Endothelial cell of umbilical vein (primary cell): ENCODE results near the gene GRIN3A. TPM values are rescaled to one million over a fixed set of nuclear protein-coding genes. Genes with fewer than 3 reads are reported as not detected.

Source experiments
- BruUV-seq: library from RNA; stranded (reverse); fragments of 400-500 nt; replicated peaks from 2 replicates; lab custom pipeline; 2021; lab: Mats Ljungman, UMichigan
- CTCF ChIA-PET: fragments of 300-600, 350-600 bp; sonication (Branson Sonifier 250); formaldehyde crosslinking; loops from one replicate; lab custom pipeline; 2021; ENCODE audit warnings: antibody characterized with exemption, inconsistent platforms; lab: Charles Lee
- POLR2A ChIA-PET: fragments of 300-600, 350-600 bp; sonication (Branson Sonifier 250); formaldehyde crosslinking; loops from one replicate; lab custom pipeline; 2021; ENCODE audit warnings: antibody characterized with exemption, inconsistent platforms; lab: Charles Lee
- DNase-seq: peaks from one replicate; pipeline ENCODE4 v3.0.0-alpha.2; 2011; ENCODE audit warnings: low read depth, low spot score
- FAIRE-seq: peaks from 2 replicates; lab custom pipeline; 2011; peaks lifted over from hg19 to GRCh38; lab: Jason Lieb, UNC
- H2AFZ ChIP-seq: 2 replicates; pipeline ENCODE4 v1.6.0; 2012; ENCODE audit warnings: low read depth, low read length, control low read depth, inconsistent platforms
- H3K27ac ChIP-seq: 2 replicates; pipeline ENCODE4 v1.5.1; 2011; ENCODE audit warnings: low read depth, mild to moderate bottlenecking, control low read depth, low read length, moderate library complexity; ENCODE audit not compliant: insufficient read depth
- H3K27me3 ChIP-seq, 2 experiments: 2 replicates each; pipeline versions ENCODE4 v1.6.0 to v1.6.1; 2011; ENCODE audit warnings: low read length in 2 of 2, mixed read lengths in 1 of 2; ENCODE audit not compliant: control insufficient read depth in 2 of 2, insufficient read depth in 2 of 2
- H3K36me3 ChIP-seq, 2 experiments: 2 replicates in 1 of 2; 3 replicates in 1 of 2; pipeline ENCODE4 v1.5.1; 2011; ENCODE audit warnings: low read length in 2 of 2, mild to moderate bottlenecking in 1 of 2, moderate library complexity in 1 of 2; ENCODE audit not compliant: control insufficient read depth in 2 of 2, insufficient read depth in 2 of 2; ENCODE audit errors: extremely low read depth in 1 of 2
- H3K4me1 ChIP-seq: 3 replicates; pipeline ENCODE4 v1.5.1; 2011; ENCODE audit warnings: mild to moderate bottlenecking, low read length; ENCODE audit not compliant: control insufficient read depth, insufficient read depth; ENCODE audit errors: extremely low read depth
- H3K4me2 ChIP-seq: 2 replicates; pipeline ENCODE4 v1.6.1; 2011; ENCODE audit warnings: low read length, control low read depth, mixed read lengths; ENCODE audit not compliant: insufficient read depth
- H3K4me3 ChIP-seq, 3 experiments: fragments of 200-600 bp in 1 of 3; sonication (generic), shearing (Covaris generic) in 1 of 3; replicated peaks in 1 of 3; 2 replicates each; pipeline ENCODE4 v1.5.1; 2011 to 2016; ENCODE audit warnings: control low read depth in 3 of 3, low read length in 3 of 3, mild to moderate bottlenecking in 2 of 3, inconsistent platforms in 1 of 3, low read depth in 1 of 3, moderate library complexity in 1 of 3; ENCODE audit not compliant: insufficient read depth in 1 of 3
- H3K79me2 ChIP-seq: 2 replicates; pipeline ENCODE4 v1.6.0; 2012; ENCODE audit warnings: low read length, inconsistent platforms; ENCODE audit not compliant: control insufficient read depth, insufficient read depth
- H3K9ac ChIP-seq: replicated peaks from 2 replicates; pipeline ENCODE3; 2011; ENCODE audit warnings: low read length, control low read depth; ENCODE audit not compliant: insufficient read depth; ENCODE audit errors: extremely low read depth
- H3K9me1 ChIP-seq: replicated peaks from 3 replicates; pipeline ENCODE4 v1.6.0; 2011; ENCODE audit warnings: mild to moderate bottlenecking, low read length; ENCODE audit not compliant: control insufficient read depth, insufficient read depth; ENCODE audit errors: extremely low read depth
- H3K9me3 ChIP-seq: replicated peaks from 2 replicates; pipeline ENCODE4 v1.5.1; 2012; ENCODE audit warnings: low read length, inconsistent platforms; ENCODE audit not compliant: control insufficient read depth, insufficient read depth
- H4K20me1 ChIP-seq: replicated peaks from 2 replicates; pipeline ENCODE3; 2011; ENCODE audit warnings: mild to moderate bottlenecking, low read length; ENCODE audit not compliant: control insufficient read depth, insufficient read depth; ENCODE audit errors: extremely low read depth
- CTCF ChIP-seq, 2 donors: IDR thresholded peaks; 1 replicate in 1 of 2; 2 replicates in 1 of 2; pipeline ENCODE4 v1.5.1; 2011; ENCODE audit warnings: low read length in 2 of 2, mild to moderate bottlenecking in 2 of 2, moderate library complexity in 2 of 2, control low read depth in 1 of 2, inconsistent platforms in 1 of 2, low read depth in 1 of 2; ENCODE audit not compliant: insufficient read depth in 1 of 2; ENCODE audit errors: extremely low read depth in 1 of 2
- EZH2 ChIP-seq: IDR thresholded peaks from 2 replicates; pipeline ENCODE4 v1.6.1; 2012; ENCODE audit warnings: borderline replicate concordance, low read depth, mild to moderate bottlenecking, moderate library complexity, low read length, inconsistent platforms; ENCODE audit not compliant: severe bottlenecking
- FOS ChIP-seq: IDR thresholded peaks from 2 replicates; pipeline ENCODE4 v1.6.1; 2011; ENCODE audit warnings: mild to moderate bottlenecking, low read length, moderate library complexity, borderline replicate concordance; ENCODE audit not compliant: insufficient read depth
- GATA2 ChIP-seq: IDR thresholded peaks from 2 replicates; pipeline ENCODE4 v1.7.0; 2011; ENCODE audit warnings: low read depth, mild to moderate bottlenecking, moderate library complexity, mixed read lengths, low read length; ENCODE audit not compliant: insufficient read length, insufficient read depth
- JUN ChIP-seq: IDR thresholded peaks from 2 replicates; pipeline ENCODE4 v1.6.1; 2011; ENCODE audit warnings: borderline replicate concordance, low read depth; ENCODE audit not compliant: insufficient read length, insufficient read depth
- MAX ChIP-seq: IDR thresholded peaks from 2 replicates; pipeline ENCODE4 v1.6.1; 2011; ENCODE audit not compliant: insufficient read depth, insufficient read length
- MYC ChIP-seq: IDR thresholded peaks from one replicate; pipeline ENCODE4 v1.6.1; 2011; ENCODE audit warnings: mild to moderate bottlenecking, low read depth, low read length
- POLR2A ChIP-seq: IDR thresholded peaks from 2 replicates; pipeline ENCODE4 v1.6.1; 2012; ENCODE audit warnings: low read depth, mild to moderate bottlenecking, control low read depth, low read length
- POLR2AphosphoS5 ChIP-seq: IDR thresholded peaks from 2 replicates; pipeline ENCODE4 v1.6.1; 2012; ENCODE audit warnings: low read depth, mild to moderate bottlenecking, control low read depth, low read length, moderate library complexity; ENCODE audit not compliant: insufficient read depth
- dilution Hi-C: fragments of 300-500 bp; cut with MboI; formaldehyde crosslinking; loops from one replicate; pipeline ENCODE4 v1.15.0; 2019; ENCODE audit warnings: low sequenced_read_pairs; ENCODE audit not compliant: extremely low pct_ligation_motif_present
- intact Hi-C: fragments of 100-400 bp; cut with micrococcal nuclease; formaldehyde crosslinking; loops from one replicate; pipeline ENCODE4 v1.10.0; 2022
- polyA plus RNA-seq, 4 experiments: library from polyadenylated mRNA; depleted of rRNA in 3 of 4; stranded (reverse) in 3 of 4; unstranded in 1 of 4; fragments of >200 nt; gene quantifications; 2 replicates each; pipeline versions ENCODE4 v1.2.1 to v1.2.3, GENCODE V29; 2011 to 2012; ENCODE audit warnings: missing spikeins in 1 of 4
- total RNA-seq: library from RNA; stranded (reverse); gene quantifications from 2 replicates; pipeline ENCODE4 v1.2.3, GENCODE V29; 2021

Gene GRIN3A
- total and polyA plus RNA-seq, 2 donors (not counting 3 experiments of a cell fraction or from before 2014, with no cell fraction given), result not detected

GRCh38 chr9:101540069-101540468, 198.4 kb downstream of the GRIN3A start:
- H3K79me2 ChIP-seq, result no peaks in the 10 kb centered on the region
- H3K36me3 ChIP-seq, result peaks cover 0 to 6% of the 10 kb centered on the region in 2 experiments
- DNase-seq (no peak), FAIRE-seq (no peak)
- no peaks in the 10 kb centered on the region for H3K4me1 ChIP-seq
- H3K4me3 ChIP-seq, result no peak overlapping the region
- H3K9me3 ChIP-seq, result no peaks in the 10 kb centered on the region
- no peaks in the 10 kb centered on the region for H3K27me3 ChIP-seq
- no peak overlapping the region for H3K27ac ChIP-seq
- H3K9me1 ChIP-seq, result no peaks in the 10 kb centered on the region
- ChIA-PET POLR2A (no interaction called here), CTCF (interaction anchor here (1.4 to 1.5 kb wide), 3 partner anchors 10 to 81 kb away, joined by 3 to 5 read pairs (median 4); no protein-coding TSS in a partner anchor)
- H2AFZ ChIP-seq, result no peak overlapping the region
- H4K20me1 ChIP-seq, result no peaks in the 10 kb centered on the region
- intact Hi-C loops (no loop called here), dilution Hi-C loops (no loop called here)
- no peak overlapping the region for H3K4me2 ChIP-seq
- TF ChIP-seq JUN (no peak), POLR2AphosphoS5 (no peak), POLR2A (no peak), MYC (no peak)
- H3K9ac ChIP-seq, result no peak overlapping the region
- BruUV-seq, result no TSS peak

DNA sequence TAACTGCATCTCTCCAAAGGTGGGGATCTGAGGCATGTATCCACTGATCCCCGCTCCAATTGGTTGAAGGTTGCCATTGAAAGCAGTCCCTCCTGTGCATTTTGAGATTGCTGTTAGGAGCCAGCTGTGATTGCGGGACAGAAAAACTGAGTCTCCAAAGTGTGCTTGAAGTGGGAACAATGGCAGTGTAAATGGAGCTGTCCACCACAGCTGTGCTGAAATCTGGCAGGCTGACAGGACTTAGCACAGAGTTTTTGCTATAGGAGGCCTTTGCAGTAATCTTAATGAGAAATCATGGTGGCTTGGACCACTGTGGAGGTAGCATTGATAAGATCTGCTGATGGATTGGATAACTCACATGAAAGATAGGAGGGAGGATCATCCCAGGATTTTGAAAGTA, 201.5 kb downstream of the GRIN3A start:
- H4K20me1 ChIP-seq, result no peaks in the 10 kb centered on the region
- no TSS peak for BruUV-seq
- H3K27ac ChIP-seq, result no peak overlapping the region
- H3K9ac ChIP-seq, result no peak overlapping the region
- dilution Hi-C loops, result no loop called here
- peaks cover 0 to 6% of the 10 kb centered on the region in 2 experiments for H3K36me3 ChIP-seq
- peaks cover 8% of the 10 kb centered on the region for H3K4me1 ChIP-seq
- DNase-seq, result peak; percentile 37
- no peaks in the 10 kb centered on the region for H3K27me3 ChIP-seq
- H3K4me3 ChIP-seq, result no peak overlapping the region
- ChIA-PET CTCF (interaction anchor here (0.7 to 1.9 kb wide), 3 partner anchors 59 to 89 kb away, joined by 3 to 7 read pairs (median 3); no protein-coding TSS in a partner anchor), POLR2A (no interaction called here)
- H3K9me3 ChIP-seq, result no peaks in the 10 kb centered on the region
- H2AFZ ChIP-seq, result no peak overlapping the region
- intact Hi-C loops, result no loop called here
- FAIRE-seq, result peak; percentile 71
- no peak overlapping the region for H3K4me2 ChIP-seq
- TF ChIP-seq FOS (no peak), MAX (no peak), JUN (no peak), GATA2 (no peak), CTCF (IDR thresholded peaks at IDR 0.05; ENCODE audit: extremely low read depth in 1 of 2, insufficient read depth in 1 of 2, low read depth in 1 of 2, low read length in 2 of 2) (no peak), MYC (no peak), POLR2A (no peak), EZH2 (no peak), POLR2AphosphoS5 (no peak)
- H3K9me1 ChIP-seq, result no peaks in the 10 kb centered on the region
- H3K79me2 ChIP-seq, result peaks cover 7% of the 10 kb centered on the region
